ENCODE measurements around the gene NACC2.

NACC2 gene

DNA sequence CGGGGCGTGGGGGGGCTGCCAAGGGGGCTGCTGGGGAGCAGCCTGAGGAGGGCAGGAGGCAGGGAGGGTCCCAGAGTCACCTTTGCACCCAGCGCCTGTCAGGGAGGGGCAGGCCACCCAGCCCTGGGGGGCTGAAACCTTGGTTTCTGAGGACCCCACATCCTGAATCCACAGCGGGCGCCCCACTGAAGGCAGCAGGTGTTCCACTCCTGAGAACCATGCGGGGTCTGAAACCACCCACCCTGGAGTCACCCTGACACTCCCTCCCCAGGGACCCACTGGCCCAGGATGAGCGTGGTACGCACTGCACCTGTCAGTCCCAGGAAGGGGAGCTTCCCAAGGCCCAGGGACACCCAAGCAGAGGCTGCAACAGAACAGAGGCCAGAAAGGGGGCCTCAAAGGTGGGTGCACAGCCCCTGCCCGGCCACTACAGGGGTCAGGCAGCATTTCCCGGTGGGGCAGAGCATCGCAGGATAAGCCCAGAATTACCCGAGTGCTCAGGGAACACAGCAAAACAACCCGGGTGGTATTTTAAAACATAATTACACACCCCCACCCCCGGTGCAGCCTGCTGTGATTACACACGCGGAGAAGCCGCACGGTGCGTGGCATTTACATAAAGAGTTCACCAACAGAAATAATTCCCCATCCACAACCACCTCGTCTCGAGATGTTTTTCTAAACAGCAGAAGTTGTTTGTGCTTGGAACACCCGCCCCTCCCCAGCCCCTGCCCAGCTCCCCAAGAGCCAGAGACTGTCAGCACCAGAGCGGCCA, 76.6 kb downstream of the NACC2 start:
- H3K4me3 ChIP-seq: no peak overlapping the region
- no peak overlapping the region for H3K27ac ChIP-seq

DNA sequence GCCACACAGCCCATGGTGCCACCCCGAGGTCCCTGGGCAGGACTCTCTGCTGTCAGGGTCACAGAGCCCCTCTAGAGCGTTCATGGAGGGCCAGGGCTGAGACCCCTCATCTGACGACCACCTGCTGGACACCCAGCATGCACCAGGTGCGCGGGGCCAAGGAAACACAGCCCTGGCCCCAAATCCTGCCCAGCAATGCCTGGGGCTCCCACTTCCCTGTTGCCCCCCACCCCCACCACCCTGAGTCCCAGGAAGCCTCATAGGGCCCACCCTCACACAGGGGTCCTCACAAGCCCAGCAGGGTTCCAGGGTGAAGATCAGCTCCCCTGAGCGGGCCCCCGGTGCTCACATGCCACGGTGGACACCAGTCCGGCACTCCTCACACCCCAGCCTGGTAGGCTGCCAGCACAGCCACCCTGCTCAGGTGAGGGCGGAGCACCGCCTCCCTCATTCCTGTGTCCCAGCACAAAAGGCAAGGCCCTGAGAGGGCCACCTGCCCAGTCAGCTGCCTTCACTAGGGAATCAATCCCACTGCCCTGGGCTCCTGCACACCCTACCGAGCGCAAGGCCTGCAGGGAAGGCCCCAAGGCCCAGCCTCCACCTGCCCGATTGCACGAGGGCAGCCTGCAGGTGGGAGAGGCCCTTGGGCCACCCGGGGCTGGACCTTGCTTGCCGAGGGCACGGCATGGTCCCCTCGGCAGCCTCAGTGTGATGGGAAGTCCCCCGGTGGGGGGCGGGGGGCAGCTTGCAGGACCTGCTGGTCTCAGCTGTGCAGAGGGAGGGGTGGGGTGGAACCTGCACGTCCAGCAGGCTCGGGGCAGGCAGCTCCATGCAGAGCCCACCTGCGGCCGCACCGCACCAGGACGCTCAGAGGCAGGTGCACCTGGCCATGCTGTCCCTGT, 77.5 kb downstream of the NACC2 start:
- no peak overlapping the region for H3K4me3 ChIP-seq
- H3K27ac ChIP-seq: no peak overlapping the region

DNA sequence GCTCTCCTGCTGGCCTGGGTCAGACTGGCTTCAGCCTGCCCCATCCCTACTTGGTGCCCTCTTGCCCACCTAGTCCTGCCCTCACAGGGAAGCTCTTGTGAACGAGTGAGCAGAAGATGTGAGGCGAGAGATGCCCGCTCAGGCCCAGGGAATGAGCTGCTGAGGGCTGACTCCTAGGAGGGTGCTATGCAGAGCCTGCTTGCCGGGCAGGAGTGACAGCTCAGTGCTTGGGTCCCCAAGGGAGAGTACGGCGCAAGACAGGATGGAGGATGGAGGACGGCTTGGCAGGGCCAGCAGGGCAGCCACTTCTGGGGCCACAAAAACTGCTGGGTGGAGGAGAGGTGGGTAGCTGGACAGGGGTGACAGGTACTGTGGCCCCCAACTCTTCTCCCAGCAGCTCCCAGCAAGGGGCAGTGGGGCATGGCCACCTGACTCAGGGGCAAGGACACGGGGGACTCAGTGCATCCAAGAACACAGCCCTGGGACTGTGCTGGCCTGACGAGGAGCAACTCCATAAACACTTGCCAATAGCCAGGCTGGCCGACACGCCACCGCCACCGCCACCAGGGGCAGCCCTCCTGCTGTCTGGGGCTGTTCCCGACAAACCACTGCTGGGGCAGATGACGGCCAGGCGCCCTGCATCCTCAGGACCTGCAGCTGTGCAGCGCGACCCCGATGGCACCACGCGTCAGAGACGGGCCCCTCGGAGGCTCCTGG, 78.4 kb downstream of the NACC2 start:
- Histone ChIP-seq H3K4me3 (no peak overlapping the region), H3K27ac (no peak overlapping the region)

DNA sequence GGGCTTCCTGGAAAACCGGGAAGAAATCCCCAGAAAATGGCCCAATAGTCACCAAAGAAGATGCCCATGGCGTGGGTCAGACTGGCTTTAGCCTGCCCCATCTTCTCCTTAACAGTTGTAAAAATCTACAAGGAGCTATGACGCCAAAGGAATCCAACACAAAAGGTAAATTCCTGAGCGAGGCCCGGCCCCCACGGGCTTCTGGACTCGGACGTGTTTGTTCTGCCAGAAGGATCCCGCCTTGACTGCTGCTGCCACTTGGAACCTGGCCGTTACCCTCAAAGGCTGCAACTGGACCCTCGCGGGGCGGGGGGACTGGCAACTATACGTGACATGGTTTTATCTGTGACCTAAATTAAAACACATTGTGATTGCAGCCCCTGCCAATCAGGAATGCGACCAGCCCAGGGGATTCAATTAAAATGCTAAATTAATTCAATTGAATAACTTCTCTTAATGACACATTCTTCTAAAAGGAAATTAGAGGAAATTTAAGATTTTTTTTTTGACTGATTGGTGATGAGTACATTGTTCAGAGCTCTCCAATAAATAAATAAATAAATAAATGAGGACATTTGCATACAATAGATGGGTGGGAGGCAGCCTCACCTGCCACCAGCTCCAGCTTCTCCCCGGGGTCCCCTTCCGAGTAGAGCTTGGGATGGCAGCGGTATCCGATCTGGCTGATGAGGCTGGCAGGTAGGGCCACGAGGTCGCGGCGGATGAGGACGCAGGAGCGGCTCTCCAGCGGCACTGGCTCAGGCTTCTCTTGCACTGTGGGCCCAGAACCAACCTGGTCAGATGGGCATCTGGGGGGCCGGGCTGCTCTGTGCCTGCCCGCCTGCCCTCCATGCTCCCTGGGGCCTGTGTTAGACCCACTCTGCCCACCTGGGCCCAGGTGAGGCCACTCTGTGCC, 79.2 kb downstream of the NACC2 start:
- no peak overlapping the region for H3K27ac ChIP-seq

DNA sequence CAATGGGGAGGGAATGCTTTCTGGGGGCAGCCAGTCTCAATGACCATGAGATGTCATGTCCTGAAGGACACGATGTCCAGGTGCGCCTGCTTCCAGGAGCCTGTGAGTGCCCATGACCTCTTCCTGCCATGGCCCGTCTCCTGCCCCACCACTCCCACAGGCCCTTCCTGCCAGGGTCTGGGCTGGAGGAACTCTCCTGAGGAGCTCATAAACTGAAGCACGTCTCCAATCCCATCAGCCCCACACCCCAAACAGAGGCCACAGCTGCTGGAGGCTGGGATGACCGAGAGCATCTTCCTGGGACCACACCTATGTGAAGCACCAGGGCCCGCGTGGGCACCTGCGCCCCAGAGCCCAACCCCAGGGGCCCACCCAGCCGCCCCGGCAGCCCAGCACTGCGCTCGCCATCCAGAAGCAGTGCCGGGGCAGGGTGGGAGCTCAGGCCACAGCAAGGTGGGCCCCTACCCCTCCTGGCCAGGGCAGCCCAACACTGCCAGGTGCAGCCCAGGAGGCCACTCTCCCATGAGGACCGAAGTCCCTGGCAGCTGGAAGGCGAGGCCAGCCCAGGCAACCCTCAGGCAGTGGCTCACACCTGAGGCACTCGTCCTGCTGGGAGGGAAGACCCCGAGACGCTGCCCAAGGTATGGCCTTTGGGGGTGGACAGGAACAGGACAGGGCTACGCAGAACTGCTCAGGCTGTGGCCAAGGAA, 80.0 kb downstream of the NACC2 start:
- H3K4me3 ChIP-seq: no peak overlapping the region
- H3K27ac ChIP-seq: no peak overlapping the region

More for the DNA sequence above, 79.2 kb downstream of the NACC2 start:
- no peak overlapping the region for H3K4me3 ChIP-seq

DNA sequence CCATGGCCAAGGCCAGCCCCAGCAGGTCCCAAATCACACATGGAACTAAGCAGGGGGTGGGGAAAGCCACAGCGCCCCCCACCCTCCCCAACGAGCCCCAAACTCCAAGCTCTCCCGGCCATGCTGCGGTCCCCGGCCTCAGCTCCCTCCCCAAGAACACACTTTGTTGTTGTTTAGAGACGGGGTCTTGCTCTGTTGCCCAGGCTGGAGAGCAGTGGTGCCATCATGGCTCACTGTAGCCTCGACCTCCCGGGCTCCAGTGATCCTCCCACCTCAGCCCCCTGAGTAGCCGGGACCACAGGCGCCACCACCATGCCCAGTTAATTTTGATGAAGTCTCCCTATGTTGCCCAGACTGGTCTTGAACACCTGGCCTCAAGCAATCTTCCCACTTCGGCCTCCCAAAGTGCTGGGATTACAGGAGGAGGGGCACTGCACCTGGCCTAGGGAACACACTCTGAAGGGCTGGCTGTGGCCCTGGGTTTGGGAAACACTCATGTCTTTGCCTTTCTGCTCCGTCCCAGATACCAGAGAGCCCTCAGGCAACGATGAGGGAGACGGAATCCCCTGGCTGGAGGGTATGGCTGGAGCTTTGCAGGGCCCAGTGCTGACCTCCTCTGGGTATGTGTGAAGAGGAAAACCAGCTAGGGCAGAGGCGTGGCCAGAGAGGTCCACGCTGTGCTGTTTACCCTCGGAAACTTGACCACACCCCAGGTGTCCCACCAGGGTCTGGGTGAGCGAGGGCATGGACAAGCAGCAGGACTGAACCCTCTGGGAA, 80.8 kb downstream of the NACC2 start:
- Histone ChIP-seq H3K27ac (peak overlapping the region in 1 of 21 experiments; percentile 12), H3K4me3 (no peak overlapping the region)

DNA sequence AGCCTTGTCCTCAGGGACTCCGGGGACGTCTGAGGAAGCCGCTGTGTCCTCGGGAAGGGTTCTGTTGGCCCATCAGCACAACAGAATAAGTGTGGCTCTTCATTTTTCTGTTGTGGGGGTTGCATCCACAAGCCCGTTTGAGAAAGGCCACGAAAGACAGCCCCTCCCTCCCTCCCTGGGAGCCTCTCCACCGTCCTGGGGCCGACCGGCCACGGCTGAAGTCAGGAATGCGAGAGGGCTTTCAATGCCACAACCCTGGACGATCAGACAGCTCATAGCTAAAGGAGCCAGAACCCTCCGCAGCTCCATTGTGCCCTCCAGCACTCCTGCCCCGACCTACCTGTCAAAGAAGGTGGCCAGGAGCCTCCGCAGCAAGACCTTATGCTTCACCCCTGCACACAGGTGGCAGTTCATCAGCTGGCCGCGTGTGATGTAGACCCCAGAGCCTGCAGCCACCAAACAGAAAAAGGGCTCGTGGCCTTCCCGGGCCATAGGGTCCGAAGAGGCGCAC, 81.5 kb downstream of the NACC2 start:
- H3K4me3 ChIP-seq: no peak overlapping the region
- peak overlapping the region in 5 of 21 experiments; percentile 7 to 79 (median 70) for H3K27ac ChIP-seq

DNA sequence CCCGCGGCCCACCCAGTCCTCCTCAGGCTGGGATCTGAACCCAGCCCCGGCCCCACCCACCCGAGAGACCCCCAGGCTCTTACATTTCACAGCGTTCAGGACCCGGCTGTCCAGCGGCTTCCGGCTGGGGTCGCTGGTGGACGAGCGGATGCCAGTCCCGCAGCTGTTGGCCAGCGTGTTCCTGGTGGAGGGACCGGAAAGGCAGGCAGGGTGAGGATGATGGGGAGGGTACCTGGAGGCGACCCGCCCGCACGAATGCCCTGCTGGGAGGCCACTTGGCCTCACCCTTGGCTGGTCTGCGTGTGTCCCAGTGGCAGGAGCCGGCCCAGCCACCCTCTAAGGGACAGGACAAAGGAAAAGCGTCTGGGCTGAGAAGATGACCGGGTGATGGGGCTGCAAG, 82.0 kb downstream of the NACC2 start:
- no peak overlapping the region for H3K4me3 ChIP-seq
- H3K27ac ChIP-seq: peak overlapping the region in 12 of 21 experiments; percentile 7 to 81 (median 66)

DNA sequence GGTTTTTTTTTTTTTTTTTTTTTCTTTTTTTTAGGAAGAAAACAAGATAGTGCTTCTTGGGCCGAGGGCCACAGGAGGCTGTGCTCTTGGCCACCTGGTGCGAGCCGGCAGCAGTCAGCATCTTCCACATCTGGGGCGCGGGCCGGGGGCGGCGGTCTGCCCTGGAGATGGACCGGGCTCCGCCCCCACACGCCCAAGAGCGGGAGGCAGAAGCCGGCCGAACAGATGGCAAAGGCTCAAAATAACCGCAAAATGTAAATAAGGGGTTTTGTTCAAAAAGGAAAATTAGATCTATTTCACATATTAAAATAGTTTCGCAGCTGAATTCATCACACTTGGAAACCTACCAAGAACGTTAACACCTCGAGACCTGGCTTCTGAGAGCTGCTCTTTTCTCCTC, 82.4 kb downstream of the NACC2 start:
- no peak overlapping the region for H3K4me3 ChIP-seq
- H3K27ac ChIP-seq: peak overlapping the region in 17 of 21 experiments; percentile 13 to 81 (median 61)

DNA sequence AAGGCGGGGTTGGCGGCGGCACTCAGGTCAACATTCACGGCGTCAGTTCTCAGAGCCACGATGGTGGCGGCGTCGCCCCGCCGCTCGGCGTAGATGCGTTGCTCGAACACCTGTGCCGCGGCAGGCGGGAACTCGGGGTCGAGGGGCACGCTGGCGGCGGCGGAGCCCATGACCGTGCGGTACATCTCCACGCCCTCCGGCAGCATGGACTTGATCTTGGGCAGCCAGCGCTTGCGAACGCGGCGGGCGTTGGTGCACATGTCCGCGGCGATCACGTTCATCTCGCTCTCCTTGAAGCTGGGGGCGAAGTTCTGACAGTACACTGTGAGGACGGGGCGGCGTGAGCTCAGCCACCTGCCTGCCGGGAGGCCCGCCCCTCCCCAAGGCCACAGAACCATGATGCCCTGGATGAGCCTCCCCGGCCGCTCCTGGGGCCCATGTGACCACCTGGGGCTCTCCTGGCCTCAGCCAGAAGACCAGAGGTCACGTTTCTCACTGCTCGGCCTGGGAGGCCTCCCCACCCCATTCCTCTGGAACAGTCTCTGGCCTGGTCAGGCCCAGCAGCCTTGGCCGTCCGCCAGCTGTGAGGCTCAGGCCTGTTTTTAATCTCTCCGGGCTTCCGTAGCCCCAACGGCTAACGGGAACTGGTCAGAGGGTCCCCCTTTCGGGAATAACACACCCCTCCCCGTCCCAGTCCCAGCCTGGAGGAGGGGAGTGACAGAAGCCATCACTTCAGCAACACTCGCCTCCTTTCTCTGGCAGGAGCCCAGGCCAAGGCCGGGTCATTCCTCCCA, 83.2 kb downstream of the NACC2 start:
- H3K4me3 ChIP-seq: no peak overlapping the region
- peak overlapping the region in 19 of 21 experiments; percentile 18 to 81 (median 57) for H3K27ac ChIP-seq

DNA sequence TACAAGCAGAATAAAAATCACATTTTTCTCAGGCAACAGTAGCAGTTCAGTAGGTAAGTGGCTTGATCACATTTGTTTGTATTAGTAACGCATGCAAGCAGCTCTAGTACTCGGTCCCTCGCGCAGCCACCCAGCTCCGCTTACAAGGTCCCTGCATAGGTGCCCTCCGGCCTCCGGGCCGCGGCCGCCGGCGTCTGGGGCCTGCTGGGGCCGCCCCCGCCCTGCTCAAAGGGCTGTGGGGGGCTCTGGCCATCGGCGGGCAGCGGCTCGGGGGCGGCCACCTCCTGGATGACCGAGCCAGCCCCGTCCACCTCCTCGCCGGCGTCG, 83.8 kb downstream of the NACC2 start:
- Histone ChIP-seq H3K4me3 (no peak overlapping the region), H3K27ac (peak overlapping the region in 19 of 21 experiments; percentile 18 to 81 (median 57))

DNA sequence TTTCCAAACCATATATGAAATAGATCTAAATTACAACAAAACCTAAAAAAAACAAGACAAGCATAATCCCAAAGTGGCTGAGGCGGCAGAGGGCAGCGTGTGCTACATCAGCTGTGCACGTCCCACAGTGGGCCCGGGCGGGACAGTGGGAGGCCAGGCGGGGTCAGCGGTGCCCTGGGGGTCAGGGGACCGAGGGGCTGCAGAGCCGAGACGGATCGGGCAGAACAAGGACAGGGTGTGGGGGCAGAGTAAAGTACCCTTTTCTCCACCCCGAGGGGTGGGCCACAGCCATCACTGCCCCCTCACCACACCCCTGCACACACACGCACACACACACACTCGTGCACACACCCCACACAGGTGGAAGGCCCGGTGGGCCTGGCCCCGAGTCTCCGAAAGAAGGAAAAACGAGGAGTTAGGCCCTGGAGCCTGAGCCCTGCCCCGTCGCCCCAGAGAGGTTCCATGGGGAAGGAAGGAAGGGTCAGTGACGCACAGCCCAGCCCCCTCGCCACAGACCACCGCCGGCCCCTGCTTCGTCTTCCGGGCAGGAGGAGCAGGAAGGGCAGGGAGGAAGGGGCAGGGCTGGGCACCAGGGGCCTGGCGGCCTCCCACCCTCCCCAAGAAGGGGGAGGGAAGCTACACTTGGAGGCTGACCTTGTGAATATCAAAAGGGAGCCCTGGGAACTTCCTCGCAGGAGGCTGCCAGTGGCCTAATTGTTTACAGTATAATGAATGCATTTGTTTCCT, 84.3 kb downstream of the NACC2 start:
- peak overlapping the region in 13 of 21 experiments; percentile 9 to 81 (median 70) for H3K27ac ChIP-seq
- no peak overlapping the region for H3K4me3 ChIP-seq

DNA sequence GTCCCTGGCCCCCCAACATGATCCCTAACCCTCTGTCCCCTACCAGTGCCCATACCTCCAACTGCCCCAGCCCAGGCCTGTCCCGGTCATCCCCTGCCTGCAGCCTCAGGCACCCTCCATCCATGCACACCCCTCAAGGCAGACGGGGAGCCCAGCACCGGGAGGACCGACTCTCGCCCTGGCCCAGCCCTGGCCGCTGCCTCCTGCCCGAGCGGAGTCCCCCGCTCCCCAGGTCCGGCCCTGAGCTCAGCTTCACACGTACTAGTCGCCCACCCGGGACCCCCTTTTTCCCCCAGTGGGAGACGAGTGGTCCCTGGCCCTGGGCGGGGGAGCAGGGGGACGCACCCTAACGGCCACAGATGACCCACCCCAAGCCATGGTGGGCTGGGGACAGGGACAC, 84.9 kb downstream of the NACC2 start:
- peak overlapping the region in 11 of 21 experiments; percentile 9 to 81 (median 57) for H3K27ac ChIP-seq
- no peak overlapping the region for H3K4me3 ChIP-seq

DNA sequence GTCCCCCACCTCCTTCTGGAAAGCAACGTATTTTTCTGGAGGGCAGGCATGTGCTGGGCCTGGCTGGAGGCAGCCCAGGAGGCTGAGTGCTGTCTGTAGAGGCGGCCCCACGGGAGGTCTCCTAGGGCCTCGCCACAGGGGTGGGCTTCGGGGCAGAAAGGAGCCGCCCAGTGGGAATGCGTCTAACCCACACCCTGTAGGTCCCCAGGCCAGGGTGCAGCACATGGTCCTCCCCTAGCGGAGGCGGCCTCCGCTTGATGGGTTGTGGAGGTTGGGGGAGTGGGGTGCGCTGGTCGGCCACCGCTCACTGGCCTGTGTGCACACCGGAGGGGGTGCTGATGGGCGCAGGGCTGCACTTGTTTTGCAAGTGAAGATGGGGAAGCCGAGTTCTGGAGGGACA, 85.6 kb downstream of the NACC2 start:
- H3K27ac ChIP-seq: peak overlapping the region in 7 of 21 experiments; percentile 8 to 79 (median 42)

DNA sequence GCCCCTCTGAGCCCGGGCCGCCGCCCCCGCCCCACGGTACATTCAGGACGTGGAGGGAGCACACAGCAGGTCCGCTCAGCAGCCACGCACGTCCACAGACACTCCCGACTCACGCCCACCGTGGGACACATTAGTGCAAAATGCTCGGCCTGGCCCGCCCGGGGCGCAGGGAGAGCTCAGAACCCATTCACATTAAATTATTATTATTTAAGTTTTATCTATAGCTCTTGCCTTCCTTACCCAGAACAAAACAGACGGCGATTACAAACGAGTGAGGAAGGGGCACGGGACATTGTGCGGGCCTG, 86.4 kb downstream of the NACC2 start:
- H3K27ac ChIP-seq: peak overlapping the region in 8 of 21 experiments; percentile 1 to 63 (median 35)

More for the DNA sequence above, 85.6 kb downstream of the NACC2 start:
- H3K4me3 ChIP-seq: no peak overlapping the region

More for the DNA sequence above, 86.4 kb downstream of the NACC2 start:
- H3K4me3 ChIP-seq: no peak overlapping the region

All from skin epidermis (tissue), 12 donors.